HL-60 (cell line): Measurements from ENCODE around the gene HTR3B.

Source experiments
- DNase-seq, 2 experiments: peaks; one replicate each; pipeline ENCODE4 v3.0.0-alpha.2; 2010 to 2020; ENCODE audit warnings: low read depth in 1 of 2, low spot score in 1 of 2
- H3K27ac ChIP-seq: fragments of 250-450 bp; sonication (Bioruptor Pico); replicated peaks from 2 replicates; pipeline ENCODE4 v1.5.1; 2020; ENCODE audit warnings: mild to moderate bottlenecking, moderate library complexity
- H3K27me3 ChIP-seq: fragments of 250-450 bp; sonication (Bioruptor Pico); 2 replicates; pipeline ENCODE4 v1.5.1; 2021; ENCODE audit warnings: mild to moderate bottlenecking, moderate library complexity; ENCODE audit not compliant: insufficient read depth, poor library complexity, severe bottlenecking
- H3K4me3 ChIP-seq: replicated peaks from 2 replicates; pipeline ENCODE4 v1.5.1; 2011; ENCODE audit warnings: mild to moderate bottlenecking, control low read depth, low read length; ENCODE audit not compliant: insufficient read depth
- GABPA ChIP-seq: IDR thresholded peaks from 2 replicates; pipeline ENCODE4 v1.6.1; 2012; ENCODE audit warnings: low read depth
- POLR2AphosphoS5 ChIP-seq: IDR thresholded peaks from 2 replicates; pipeline ENCODE4 v1.6.1; 2012; ENCODE audit warnings: low read depth
- REST ChIP-seq: IDR thresholded peaks from 2 replicates; pipeline ENCODE4 v1.6.1; 2012; ENCODE audit warnings: low read depth; ENCODE audit not compliant: insufficient replicate concordance
- SPI1 ChIP-seq: IDR thresholded peaks from 2 replicates; pipeline ENCODE4 v1.6.1; 2012; ENCODE audit warnings: low read depth, mild to moderate bottlenecking, borderline replicate concordance
- TF ChIP-seq, protein P1 (sequence below): IDR thresholded peaks from one replicate; pipeline ENCODE4 v1.5.1; 2011; ENCODE audit warnings: low read length, control low read depth, inconsistent platforms; ENCODE audit not compliant: insufficient read depth

HTR3B gene

DNA sequence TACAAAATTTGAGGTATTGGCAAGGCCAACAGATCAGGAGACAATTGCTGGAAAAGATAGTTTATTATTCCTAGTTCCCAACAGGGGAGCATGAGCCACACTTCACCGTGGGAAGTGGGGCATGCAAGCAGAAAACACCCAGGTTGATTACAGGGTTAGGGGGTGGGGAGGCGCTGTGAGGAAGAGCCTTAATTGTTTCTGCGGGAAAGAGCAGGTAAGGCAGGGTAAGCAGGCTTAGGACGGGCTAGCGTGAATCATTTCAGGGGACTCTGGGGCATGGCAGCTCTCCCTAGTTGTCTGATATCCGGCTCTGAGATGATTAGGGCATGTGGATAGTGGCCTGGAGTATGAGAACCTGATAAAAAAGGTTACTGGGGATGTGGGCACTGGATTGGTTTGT, 49.6 kb downstream of the HTR3B start:
- no peaks in the 10 kb centered on the region for H3K27me3 ChIP-seq
- DNase-seq: no peak
- no peak for TF ChIP-seq REST
- TF ChIP-seq, protein P1, sequence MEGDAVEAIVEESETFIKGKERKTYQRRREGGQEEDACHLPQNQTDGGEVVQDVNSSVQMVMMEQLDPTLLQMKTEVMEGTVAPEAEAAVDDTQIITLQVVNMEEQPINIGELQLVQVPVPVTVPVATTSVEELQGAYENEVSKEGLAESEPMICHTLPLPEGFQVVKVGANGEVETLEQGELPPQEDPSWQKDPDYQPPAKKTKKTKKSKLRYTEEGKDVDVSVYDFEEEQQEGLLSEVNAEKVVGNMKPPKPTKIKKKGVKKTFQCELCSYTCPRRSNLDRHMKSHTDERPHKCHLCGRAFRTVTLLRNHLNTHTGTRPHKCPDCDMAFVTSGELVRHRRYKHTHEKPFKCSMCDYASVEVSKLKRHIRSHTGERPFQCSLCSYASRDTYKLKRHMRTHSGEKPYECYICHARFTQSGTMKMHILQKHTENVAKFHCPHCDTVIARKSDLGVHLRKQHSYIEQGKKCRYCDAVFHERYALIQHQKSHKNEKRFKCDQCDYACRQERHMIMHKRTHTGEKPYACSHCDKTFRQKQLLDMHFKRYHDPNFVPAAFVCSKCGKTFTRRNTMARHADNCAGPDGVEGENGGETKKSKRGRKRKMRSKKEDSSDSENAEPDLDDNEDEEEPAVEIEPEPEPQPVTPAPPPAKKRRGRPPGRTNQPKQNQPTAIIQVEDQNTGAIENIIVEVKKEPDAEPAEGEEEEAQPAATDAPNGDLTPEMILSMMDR: no peak
- TF ChIP-seq SPI1: no peak
- no peak for TF ChIP-seq GABPA
- no peak for TF ChIP-seq POLR2AphosphoS5
- H3K4me3 ChIP-seq: no peak overlapping the region
- no peak overlapping the region for H3K27ac ChIP-seq

DNA sequence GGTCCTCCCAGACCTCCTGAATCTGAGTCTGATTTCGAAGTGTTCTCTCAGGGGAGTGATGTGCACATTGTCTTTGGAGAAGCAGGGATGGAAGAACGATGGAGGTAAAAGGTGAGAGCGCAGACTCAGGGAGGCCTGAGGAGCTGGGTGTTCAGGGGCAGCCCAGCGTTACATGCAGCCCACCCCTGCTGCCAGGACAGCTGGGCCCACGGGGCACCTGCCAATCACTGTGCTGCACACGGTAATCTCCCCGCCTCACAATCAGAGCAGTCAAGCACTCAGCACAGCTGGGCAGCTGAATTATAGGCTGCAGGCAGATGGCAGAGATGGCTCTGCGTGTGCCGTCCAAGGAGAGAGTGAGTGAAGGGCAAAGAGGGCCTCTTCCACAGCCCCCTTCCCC, 52.4 kb downstream of the HTR3B start:
- Histone ChIP-seq H3K27me3 (no peaks in the 10 kb centered on the region), H3K4me3 (no peak overlapping the region), H3K27ac (no peak overlapping the region)
- no peak for DNase-seq
- TF ChIP-seq GABPA: no peak
- TF ChIP-seq, protein P1: no peak
- no peak for TF ChIP-seq REST
- no peak for TF ChIP-seq POLR2AphosphoS5
- TF ChIP-seq SPI1: no peak

GRCh38 chr11:113960702-113961330, 56.2 kb downstream of the HTR3B start:
- TF ChIP-seq SPI1 (no peak), REST (no peak), GABPA (no peak), POLR2AphosphoS5 (no peak)
- TF ChIP-seq, protein P1: no peak
- DNase-seq: peak in 1 of 2 experiments; percentile 67
- Histone ChIP-seq H3K27ac (peak overlapping the region; percentile 7; the same call in 1 of the 2 replicates), H3K4me3 (no peak overlapping the region), H3K27me3 (no peaks in the 10 kb centered on the region)
